Body of pancreas (tissue), 4 donors: ENCODE data around the gene ZBTB20.

Experiments
- POLR2A ChIP-seq, 3 donors: fragments of 450-650 bp; IDR thresholded peaks; one replicate each; pipeline ENCODE4 v1.6.1; 2016; ENCODE audit warnings: antibody characterized with exemption in 3 of 3, mild to moderate bottlenecking in 2 of 3
- TF ChIP-seq, protein P1 (sequence below), 7 experiments: fragments of 450-650 bp in 4 of 7; fragments of 200-600 bp in 3 of 7; sonication (generic) in 3 of 7; IDR thresholded peaks; one replicate each; pipeline ENCODE4 v1.5.1; 2016 to 2019; ENCODE audit warnings: antibody characterized with exemption in 7 of 7

DNA sequence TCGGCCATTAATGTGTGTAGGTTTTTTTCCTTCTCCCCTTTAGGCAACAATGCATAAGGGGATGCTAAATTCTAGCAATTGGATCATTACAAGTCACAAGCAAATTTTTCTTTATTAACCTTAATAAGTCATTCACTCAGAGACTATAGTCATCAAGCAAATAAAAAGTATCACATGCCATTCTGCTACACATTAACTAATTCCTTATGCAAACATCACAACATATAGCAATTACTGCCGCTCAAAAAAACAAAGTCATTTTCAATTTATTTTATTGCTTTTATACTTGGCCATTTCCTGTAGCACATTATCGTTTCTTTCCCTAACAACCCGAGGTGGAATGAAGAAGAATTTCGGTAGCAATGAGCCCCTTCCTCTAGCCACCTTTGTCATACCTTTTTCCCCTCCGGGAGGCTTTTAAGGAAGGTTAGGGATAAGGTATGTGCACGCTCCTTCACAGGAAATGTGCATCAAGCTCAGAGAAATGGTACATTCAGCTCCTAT is 432.1 kb downstream of the ZBTB20 start:
- TF ChIP-seq, protein P1, sequence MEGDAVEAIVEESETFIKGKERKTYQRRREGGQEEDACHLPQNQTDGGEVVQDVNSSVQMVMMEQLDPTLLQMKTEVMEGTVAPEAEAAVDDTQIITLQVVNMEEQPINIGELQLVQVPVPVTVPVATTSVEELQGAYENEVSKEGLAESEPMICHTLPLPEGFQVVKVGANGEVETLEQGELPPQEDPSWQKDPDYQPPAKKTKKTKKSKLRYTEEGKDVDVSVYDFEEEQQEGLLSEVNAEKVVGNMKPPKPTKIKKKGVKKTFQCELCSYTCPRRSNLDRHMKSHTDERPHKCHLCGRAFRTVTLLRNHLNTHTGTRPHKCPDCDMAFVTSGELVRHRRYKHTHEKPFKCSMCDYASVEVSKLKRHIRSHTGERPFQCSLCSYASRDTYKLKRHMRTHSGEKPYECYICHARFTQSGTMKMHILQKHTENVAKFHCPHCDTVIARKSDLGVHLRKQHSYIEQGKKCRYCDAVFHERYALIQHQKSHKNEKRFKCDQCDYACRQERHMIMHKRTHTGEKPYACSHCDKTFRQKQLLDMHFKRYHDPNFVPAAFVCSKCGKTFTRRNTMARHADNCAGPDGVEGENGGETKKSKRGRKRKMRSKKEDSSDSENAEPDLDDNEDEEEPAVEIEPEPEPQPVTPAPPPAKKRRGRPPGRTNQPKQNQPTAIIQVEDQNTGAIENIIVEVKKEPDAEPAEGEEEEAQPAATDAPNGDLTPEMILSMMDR (IDR thresholded peaks at IDR 0.05), result no peak
- no peak for TF ChIP-seq POLR2A (IDR thresholded peaks at IDR 0.05)
